Measurements from ENCODE around the gene KCNN3. TPM values are rescaled to one million over a fixed set of nuclear protein-coding genes. Genes with fewer than 3 reads are reported as not detected.

The KCNN3 gene
- polyA plus RNA-seq, 1 donor from 2014 or later, result 2.2 TPM

DNA sequence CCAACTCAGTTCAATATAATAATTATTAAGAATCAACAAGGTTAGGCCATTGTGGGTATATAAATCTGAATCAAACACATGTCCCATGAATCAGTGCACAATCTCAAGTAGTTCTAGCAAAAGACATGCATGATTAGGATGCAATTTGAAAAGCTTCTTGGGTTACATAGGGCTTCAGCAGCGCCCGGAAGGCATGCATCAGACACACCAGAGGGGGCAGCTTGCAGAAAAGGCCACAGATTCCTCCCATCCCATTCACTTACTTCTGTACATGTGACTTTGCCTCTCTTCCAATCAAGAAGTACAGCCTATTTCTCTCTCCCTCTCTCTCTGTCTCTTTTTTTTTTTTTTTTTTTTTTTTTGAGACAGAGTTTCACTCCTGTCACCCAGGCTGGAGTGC, 91.8 kb downstream of the KCNN3 start:
- H3F3A ChIP-seq (ENCODE audit: insufficient read depth, low read length, poor library complexity, severe bottlenecking), result no peaks in the 10 kb centered on the region
- no peaks in the 10 kb centered on the region for H3K9me3 ChIP-seq (ENCODE audit: low read length)
- H3K4me3 ChIP-seq (ENCODE audit: low read length), result no peak overlapping the region
- H3K9ac ChIP-seq (ENCODE audit: low read length), result no peak overlapping the region
- no peaks in the 10 kb centered on the region for H4K20me1 ChIP-seq (ENCODE audit: insufficient read depth)
- H3K9me2 ChIP-seq (ENCODE audit: insufficient read depth, low read length), result no peaks in the 10 kb centered on the region
- H3K4me2 ChIP-seq (ENCODE audit: low read length), result no peak overlapping the region
- no peaks in the 10 kb centered on the region for H3K79me2 ChIP-seq (replicated peaks; ENCODE audit: insufficient read depth, low read length)
- no peak overlapping the region for H2AFZ ChIP-seq (ENCODE audit: low read depth, low read length)
- TF ChIP-seq POLR2AphosphoS5 (IDR thresholded peaks at IDR 0.05), result no peak
- TF ChIP-seq, protein P1, sequence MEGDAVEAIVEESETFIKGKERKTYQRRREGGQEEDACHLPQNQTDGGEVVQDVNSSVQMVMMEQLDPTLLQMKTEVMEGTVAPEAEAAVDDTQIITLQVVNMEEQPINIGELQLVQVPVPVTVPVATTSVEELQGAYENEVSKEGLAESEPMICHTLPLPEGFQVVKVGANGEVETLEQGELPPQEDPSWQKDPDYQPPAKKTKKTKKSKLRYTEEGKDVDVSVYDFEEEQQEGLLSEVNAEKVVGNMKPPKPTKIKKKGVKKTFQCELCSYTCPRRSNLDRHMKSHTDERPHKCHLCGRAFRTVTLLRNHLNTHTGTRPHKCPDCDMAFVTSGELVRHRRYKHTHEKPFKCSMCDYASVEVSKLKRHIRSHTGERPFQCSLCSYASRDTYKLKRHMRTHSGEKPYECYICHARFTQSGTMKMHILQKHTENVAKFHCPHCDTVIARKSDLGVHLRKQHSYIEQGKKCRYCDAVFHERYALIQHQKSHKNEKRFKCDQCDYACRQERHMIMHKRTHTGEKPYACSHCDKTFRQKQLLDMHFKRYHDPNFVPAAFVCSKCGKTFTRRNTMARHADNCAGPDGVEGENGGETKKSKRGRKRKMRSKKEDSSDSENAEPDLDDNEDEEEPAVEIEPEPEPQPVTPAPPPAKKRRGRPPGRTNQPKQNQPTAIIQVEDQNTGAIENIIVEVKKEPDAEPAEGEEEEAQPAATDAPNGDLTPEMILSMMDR (IDR thresholded peaks at IDR 0.05; ENCODE audit: poor library complexity, severe bottlenecking), result no peak
- TF ChIP-seq MXI1 (conservative IDR thresholded peaks at IDR 0.05; ENCODE audit: poor library complexity, severe bottlenecking), result no peak
- no peak for TF ChIP-seq TAF1 (IDR thresholded peaks at IDR 0.05; ENCODE audit: low read depth)
- TF ChIP-seq SMC3 (conservative IDR thresholded peaks at IDR 0.05; ENCODE audit: poor library complexity), result no peak
- H3K27me3 ChIP-seq (ENCODE audit: insufficient read depth, low read depth, low read length), result no peaks in the 10 kb centered on the region
- H3K27ac ChIP-seq (ENCODE audit: low read length), result no peak overlapping the region
- H3K36me3 ChIP-seq (ENCODE audit: insufficient read depth, low read length), result no peaks in the 10 kb centered on the region

GRCh38 chr1:154777781-154778180, 92.3 kb downstream of the KCNN3 start:
- H3K36me3 ChIP-seq (ENCODE audit: insufficient read depth, low read length), result no peaks in the 10 kb centered on the region
- TF ChIP-seq EZH2 (IDR thresholded peaks at IDR 0.05; ENCODE audit: borderline replicate concordance, insufficient read depth, low read length, poor library complexity, severe bottlenecking), result no peak
- no peak for TF ChIP-seq RAD21 (conservative IDR thresholded peaks at IDR 0.05)
- TF ChIP-seq, protein P1 (IDR thresholded peaks at IDR 0.05; ENCODE audit: poor library complexity, severe bottlenecking), result no peak
- TF ChIP-seq MXI1 (conservative IDR thresholded peaks at IDR 0.05; ENCODE audit: poor library complexity, severe bottlenecking), result no peak
- TF ChIP-seq, protein P2, sequence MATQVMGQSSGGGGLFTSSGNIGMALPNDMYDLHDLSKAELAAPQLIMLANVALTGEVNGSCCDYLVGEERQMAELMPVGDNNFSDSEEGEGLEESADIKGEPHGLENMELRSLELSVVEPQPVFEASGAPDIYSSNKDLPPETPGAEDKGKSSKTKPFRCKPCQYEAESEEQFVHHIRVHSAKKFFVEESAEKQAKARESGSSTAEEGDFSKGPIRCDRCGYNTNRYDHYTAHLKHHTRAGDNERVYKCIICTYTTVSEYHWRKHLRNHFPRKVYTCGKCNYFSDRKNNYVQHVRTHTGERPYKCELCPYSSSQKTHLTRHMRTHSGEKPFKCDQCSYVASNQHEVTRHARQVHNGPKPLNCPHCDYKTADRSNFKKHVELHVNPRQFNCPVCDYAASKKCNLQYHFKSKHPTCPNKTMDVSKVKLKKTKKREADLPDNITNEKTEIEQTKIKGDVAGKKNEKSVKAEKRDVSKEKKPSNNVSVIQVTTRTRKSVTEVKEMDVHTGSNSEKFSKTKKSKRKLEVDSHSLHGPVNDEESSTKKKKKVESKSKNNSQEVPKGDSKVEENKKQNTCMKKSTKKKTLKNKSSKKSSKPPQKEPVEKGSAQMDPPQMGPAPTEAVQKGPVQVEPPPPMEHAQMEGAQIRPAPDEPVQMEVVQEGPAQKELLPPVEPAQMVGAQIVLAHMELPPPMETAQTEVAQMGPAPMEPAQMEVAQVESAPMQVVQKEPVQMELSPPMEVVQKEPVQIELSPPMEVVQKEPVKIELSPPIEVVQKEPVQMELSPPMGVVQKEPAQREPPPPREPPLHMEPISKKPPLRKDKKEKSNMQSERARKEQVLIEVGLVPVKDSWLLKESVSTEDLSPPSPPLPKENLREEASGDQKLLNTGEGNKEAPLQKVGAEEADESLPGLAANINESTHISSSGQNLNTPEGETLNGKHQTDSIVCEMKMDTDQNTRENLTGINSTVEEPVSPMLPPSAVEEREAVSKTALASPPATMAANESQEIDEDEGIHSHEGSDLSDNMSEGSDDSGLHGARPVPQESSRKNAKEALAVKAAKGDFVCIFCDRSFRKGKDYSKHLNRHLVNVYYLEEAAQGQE (IDR thresholded peaks at IDR 0.05; ENCODE audit: borderline replicate concordance), result no peak
- H3K4me3 ChIP-seq (ENCODE audit: low read length), result no peak overlapping the region
- H3K79me2 ChIP-seq (replicated peaks; ENCODE audit: insufficient read depth, low read length), result no peaks in the 10 kb centered on the region
- H2AFZ ChIP-seq (ENCODE audit: low read depth, low read length), result no peak overlapping the region
- H3F3A ChIP-seq (ENCODE audit: insufficient read depth, low read length, poor library complexity, severe bottlenecking), result no peaks in the 10 kb centered on the region
- H3K9me3 ChIP-seq (ENCODE audit: low read length), result no peaks in the 10 kb centered on the region
- no peaks in the 10 kb centered on the region for H4K20me1 ChIP-seq (ENCODE audit: insufficient read depth)
- no peak overlapping the region for H3K4me2 ChIP-seq (ENCODE audit: low read length)
- H3K9ac ChIP-seq (ENCODE audit: low read length), result no peak overlapping the region
- H3K9me2 ChIP-seq (ENCODE audit: insufficient read depth, low read length), result no peaks in the 10 kb centered on the region
- no peak overlapping the region for H3K27ac ChIP-seq (ENCODE audit: low read length)
- H3K27me3 ChIP-seq (ENCODE audit: insufficient read depth, low read depth, low read length), result no peaks in the 10 kb centered on the region
